Transverse colon (tissue), 4 donors: ENCODE results near the gene RNU1-4.
"Not testable (repeated sequence)": the region's sequence is repeated elsewhere in the genome, so short reads cannot be mapped to it uniquely, and the experiment has no call there.

Experiments
- EP300 ChIP-seq: sonication (generic); formaldehyde crosslinking; IDR thresholded peaks from one replicate; pipeline ENCODE4 v1.6.1; 2017; ENCODE audit warnings: antibody characterized with exemption, low read depth
- POLR2A ChIP-seq: fragments of 450-650 bp; IDR thresholded peaks from one replicate; pipeline ENCODE4 v1.6.1; 2016; ENCODE audit warnings: antibody characterized with exemption, mild to moderate bottlenecking, moderate library complexity
- POLR2AphosphoS5 ChIP-seq, 3 donors: sonication (generic); formaldehyde crosslinking; IDR thresholded peaks; one replicate each; pipeline ENCODE4 v1.6.1; 2016; ENCODE audit warnings: antibody characterized with exemption in 3 of 3
- TF ChIP-seq, protein P1 (sequence below), 5 experiments: fragments of 200-600 bp in 3 of 5; fragments of 450-650 bp in 2 of 5; sonication (generic) in 3 of 5; IDR thresholded peaks; 1 replicate in 2 of 5; 2 replicates in 3 of 5; pipeline ENCODE4 v1.5.1; 2016 to 2017; ENCODE audit warnings: antibody characterized with exemption in 5 of 5, inconsistent platforms in 3 of 5, mild to moderate bottlenecking in 2 of 5, moderate library complexity in 1 of 5

DNA sequence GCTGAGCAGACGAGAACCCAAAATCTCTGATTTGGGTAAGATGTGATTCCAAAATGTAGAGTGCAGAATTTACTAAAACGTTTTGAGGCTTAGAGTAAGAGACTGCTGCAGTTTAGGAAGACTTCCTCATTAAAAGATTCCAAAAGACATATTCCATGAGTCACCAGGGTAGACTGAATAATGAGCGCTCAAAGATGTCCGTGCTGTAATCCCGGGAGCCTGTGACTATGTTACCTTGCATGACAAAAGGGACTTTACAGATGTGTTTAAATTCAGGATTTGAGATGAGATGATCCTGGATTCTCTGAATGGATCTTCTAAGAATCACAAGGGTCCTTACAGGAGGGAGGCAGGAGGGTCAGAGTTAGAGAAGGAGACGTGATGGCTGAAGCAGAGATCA, 33.4 kb downstream of the RNU1-4 start:
- TF ChIP-seq, protein P1, sequence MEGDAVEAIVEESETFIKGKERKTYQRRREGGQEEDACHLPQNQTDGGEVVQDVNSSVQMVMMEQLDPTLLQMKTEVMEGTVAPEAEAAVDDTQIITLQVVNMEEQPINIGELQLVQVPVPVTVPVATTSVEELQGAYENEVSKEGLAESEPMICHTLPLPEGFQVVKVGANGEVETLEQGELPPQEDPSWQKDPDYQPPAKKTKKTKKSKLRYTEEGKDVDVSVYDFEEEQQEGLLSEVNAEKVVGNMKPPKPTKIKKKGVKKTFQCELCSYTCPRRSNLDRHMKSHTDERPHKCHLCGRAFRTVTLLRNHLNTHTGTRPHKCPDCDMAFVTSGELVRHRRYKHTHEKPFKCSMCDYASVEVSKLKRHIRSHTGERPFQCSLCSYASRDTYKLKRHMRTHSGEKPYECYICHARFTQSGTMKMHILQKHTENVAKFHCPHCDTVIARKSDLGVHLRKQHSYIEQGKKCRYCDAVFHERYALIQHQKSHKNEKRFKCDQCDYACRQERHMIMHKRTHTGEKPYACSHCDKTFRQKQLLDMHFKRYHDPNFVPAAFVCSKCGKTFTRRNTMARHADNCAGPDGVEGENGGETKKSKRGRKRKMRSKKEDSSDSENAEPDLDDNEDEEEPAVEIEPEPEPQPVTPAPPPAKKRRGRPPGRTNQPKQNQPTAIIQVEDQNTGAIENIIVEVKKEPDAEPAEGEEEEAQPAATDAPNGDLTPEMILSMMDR (IDR thresholded peaks at IDR 0.05) = not testable (repeated sequence)
- not testable (repeated sequence) for TF ChIP-seq EP300; POLR2AphosphoS5 (IDR thresholded peaks at IDR 0.05); POLR2A
